Body of pancreas (tissue), 4 donors: ENCODE results near the gene UBXN7. TPM values are rescaled to one million over a fixed set of nuclear protein-coding genes. Genes with fewer than 3 reads are reported as not detected.

ENCODE experiments used
- ATAC-seq: fragments of 150-250 bp; one replicate; pipeline ENCODE4 v1.9.1; 2016
- DNase-seq, 4 donors: peaks; one replicate each; pipeline ENCODE4 v3.0.0-alpha.2; 2019
- H3K27ac ChIP-seq, 4 donors: fragments of 200-600 bp; sonication (generic); 1 replicate in 3 of 4; 2 replicates in 1 of 4; pipeline versions ENCODE4 v1.5.1 to v1.6.1; 2016 to 2019; ENCODE audit warnings: mild to moderate bottlenecking in 1 of 4, mixed read lengths in 1 of 4, moderate library complexity in 1 of 4
- H3K27me3 ChIP-seq, 2 donors: fragments of 200-600 bp; sonication (generic); one replicate each; pipeline ENCODE4 v1.6.0; 2016; ENCODE audit warnings: mild to moderate bottlenecking in 1 of 2
- H3K36me3 ChIP-seq, 2 donors: fragments of 200-600 bp; sonication (generic); replicated peaks in 1 of 2; 2 replicates each; pipeline ENCODE4 v1.5.1; 2016; ENCODE audit warnings: low read depth in 2 of 2; ENCODE audit not compliant: insufficient read depth in 1 of 2
- H3K4me1 ChIP-seq: fragments of 200-600 bp; sonication (generic); one replicate; pipeline ENCODE4 v1.6.0; 2016
- H3K4me3 ChIP-seq, 2 donors: fragments of 200-600 bp; sonication (generic); 1 replicate in 1 of 2; 2 replicates in 1 of 2; pipeline ENCODE4 v1.5.1; 2016 to 2019
- H3K9me3 ChIP-seq, 3 donors: fragments of 200-600 bp; sonication (generic); 1 replicate in 2 of 3; 2 replicates in 1 of 3; pipeline ENCODE4 v1.5.1; 2016
- CTCF ChIP-seq, 7 experiments: fragments of 450-650 bp in 4 of 7; fragments of 200-600 bp in 3 of 7; sonication (generic) in 3 of 7; IDR thresholded peaks; one replicate each; pipeline ENCODE4 v1.5.1; 2016 to 2019; ENCODE audit warnings: antibody characterized with exemption in 7 of 7
- POLR2A ChIP-seq, 3 donors: fragments of 450-650 bp; IDR thresholded peaks; one replicate each; pipeline ENCODE4 v1.6.1; 2016; ENCODE audit warnings: antibody characterized with exemption in 3 of 3, mild to moderate bottlenecking in 2 of 3
- WGBS, 2 donors: methylation state at CpG; one replicate each; pipeline ENCODE4 v1.1.5; 2017; 5-methylcytosine and 5-hydroxymethylcytosine counted together
- intact Hi-C: fragments of 100-400 bp; cut with DNase I; formaldehyde crosslinking; loops from one replicate; pipeline ENCODE4 v1.15.1; 2023
- total RNA-seq, 2 donors: library from RNA; depleted of rRNA; stranded (reverse); fragments of >200 nt; gene quantifications; one replicate each; pipeline ENCODE4 v1.1.0, GENCODE V29; 2016

UBXN7 gene
- total RNA-seq, 2 donors from 2014 or later = 8.6 to 11.2 TPM

DNA sequence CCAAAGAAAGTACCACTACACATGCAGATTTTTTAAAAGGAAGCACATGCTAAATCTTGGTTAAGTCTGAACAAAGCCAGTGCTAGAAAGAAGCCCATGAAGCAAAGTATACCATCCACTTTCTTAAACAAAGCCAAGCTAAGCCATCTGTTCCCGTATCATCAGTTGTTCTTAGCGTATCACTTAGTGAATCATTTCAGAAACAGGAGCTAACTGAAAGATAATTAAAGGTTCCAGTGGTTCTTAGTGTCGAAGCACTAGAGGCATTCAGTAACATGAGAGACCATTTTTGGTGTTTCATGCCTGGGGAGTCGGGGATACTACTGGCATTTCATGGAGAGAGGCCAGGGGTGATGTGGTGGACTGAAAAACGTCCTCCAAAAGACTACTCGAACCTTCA is 12.8 kb downstream of the UBXN7 start:
- WGBS, 2 donors = 87 to 94% methylated on average over 6 of the region's 6 CpGs

GRCh38 chr3:196418601-196419000 is 13.6 kb downstream of the UBXN7 start:
- Histone ChIP-seq H3K36me3 (no peaks in the 10 kb centered on the region), H3K27me3 (no peaks in the 10 kb centered on the region), H3K4me3 (no peak overlapping the region), H3K9me3 (no peaks in the 10 kb centered on the region), H3K27ac (no peak overlapping the region), H3K4me1 (peaks cover 18% of the 10 kb centered on the region)
- TF ChIP-seq CTCF (IDR thresholded peaks at IDR 0.05) (no peak), POLR2A (IDR thresholded peaks at IDR 0.05) (no peak)
- DNase-seq (no peak), ATAC-seq (no peak)
- intact Hi-C loops = no loop called here
- 94 to 95% methylated on average over 6 of the region's 6 CpGs for WGBS, 2 donors

More for the DNA sequence above, 12.8 kb downstream of the UBXN7 start:
- H3K36me3 ChIP-seq = no peaks in the 10 kb centered on the region
- H3K27me3 ChIP-seq = no peaks in the 10 kb centered on the region
- H3K27ac ChIP-seq = no peak overlapping the region
- peaks cover 23% of the 10 kb centered on the region for H3K4me1 ChIP-seq
- TF ChIP-seq POLR2A (IDR thresholded peaks at IDR 0.05) = no peak
- TF ChIP-seq CTCF (IDR thresholded peaks at IDR 0.05) = no peak
- no peaks in the 10 kb centered on the region for H3K9me3 ChIP-seq
- H3K4me3 ChIP-seq = no peak overlapping the region
- no peak for ATAC-seq
- intact Hi-C loops = no loop called here
- no peak for DNase-seq

DNA sequence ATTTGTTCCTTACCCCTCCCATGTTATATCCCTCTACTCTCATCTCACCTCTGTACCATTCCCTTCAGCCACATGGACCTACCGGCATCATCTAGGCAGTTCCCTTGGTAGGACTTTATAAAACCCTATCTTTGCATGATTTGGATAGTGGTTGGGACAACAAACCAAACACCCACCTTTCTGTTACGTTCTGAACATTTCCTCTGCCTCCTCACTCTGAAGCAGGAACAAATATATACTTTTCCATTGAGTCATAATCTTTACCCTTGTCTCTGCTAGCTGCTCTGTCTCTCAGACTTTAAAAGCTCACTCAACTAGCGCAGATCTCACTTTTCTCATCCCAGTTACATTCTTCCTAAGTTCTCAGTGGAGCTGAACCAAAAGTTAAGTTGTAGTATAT is 17.8 kb downstream of the UBXN7 start:
- Histone ChIP-seq H3K27me3 (no peaks in the 10 kb centered on the region), H3K36me3 (no peaks in the 10 kb centered on the region), H3K4me3 (no peak overlapping the region), H3K4me1 (no peaks in the 10 kb centered on the region), H3K9me3 (no peaks in the 10 kb centered on the region), H3K27ac (no peak overlapping the region)
- DNase-seq (no peak), ATAC-seq (no peak)
- intact Hi-C loops = no loop called here
- no peak for TF ChIP-seq POLR2A (IDR thresholded peaks at IDR 0.05)
- no peak for TF ChIP-seq CTCF (IDR thresholded peaks at IDR 0.05)
- WGBS, 2 donors = 41 to 65% methylated on average over 3 of the region's 3 CpGs

DNA sequence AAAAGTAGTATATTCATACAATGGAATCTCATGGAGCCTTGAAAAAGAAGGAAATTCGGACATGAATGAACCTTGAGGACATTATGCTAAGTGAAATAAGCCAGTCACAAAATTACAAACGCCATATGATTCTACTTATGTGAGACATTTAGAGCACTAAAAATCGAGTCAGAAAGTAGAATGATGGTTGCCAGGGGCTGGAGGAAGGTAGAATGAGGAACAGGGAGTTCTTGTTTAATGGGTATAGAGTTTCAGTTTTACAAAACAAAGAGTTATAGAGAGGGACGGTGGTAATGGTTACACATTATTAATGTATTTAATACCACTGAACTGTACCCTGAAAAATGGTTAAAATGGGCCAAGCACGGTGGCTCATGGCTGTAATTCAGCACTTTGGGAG is 19.5 kb downstream of the UBXN7 start:
- DNase-seq (no peak), ATAC-seq (no peak)
- intact Hi-C loops = no loop called here
- Histone ChIP-seq H3K4me3 (no peak overlapping the region), H3K27me3 (no peaks in the 10 kb centered on the region), H3K27ac (no peak overlapping the region), H3K9me3 (no peaks in the 10 kb centered on the region), H3K36me3 (no peaks in the 10 kb centered on the region), H3K4me1 (no peaks in the 10 kb centered on the region)
- TF ChIP-seq CTCF (IDR thresholded peaks at IDR 0.05) = no peak
- no peak for TF ChIP-seq POLR2A (IDR thresholded peaks at IDR 0.05)
- 80 to 85% methylated on average over 5 of the region's 5 CpGs for WGBS, 2 donors

DNA sequence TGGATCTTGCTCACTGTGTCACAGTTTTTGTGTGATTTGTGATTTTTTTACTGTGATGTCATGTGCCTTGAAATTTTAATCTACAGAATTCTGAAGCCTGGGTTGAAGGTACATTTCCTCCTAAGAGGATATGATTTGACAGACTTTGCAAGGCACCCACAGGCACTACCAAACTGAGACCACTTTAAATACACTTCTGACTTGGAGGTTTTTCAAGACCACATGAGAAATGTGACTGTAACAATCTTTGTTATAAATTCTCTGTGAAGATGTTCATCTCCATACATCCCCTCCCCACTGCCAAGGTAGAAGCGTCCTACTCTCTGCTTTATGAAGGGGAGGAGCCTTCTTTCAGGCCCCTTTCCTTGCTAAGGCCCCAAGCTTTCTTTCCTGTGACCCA is 22.8 kb downstream of the UBXN7 start:
- 89 to 100% methylated on average over 1 of the region's 1 CpG for WGBS, 2 donors

More for the DNA sequence above, 22.8 kb downstream of the UBXN7 start:
- no peak for ATAC-seq
- Histone ChIP-seq H3K27ac (no peak overlapping the region), H3K27me3 (no peaks in the 10 kb centered on the region), H3K36me3 (no peaks in the 10 kb centered on the region), H3K4me3 (no peak overlapping the region), H3K4me1 (no peaks in the 10 kb centered on the region), H3K9me3 (no peaks in the 10 kb centered on the region)
- intact Hi-C loops = no loop called here
- TF ChIP-seq POLR2A (IDR thresholded peaks at IDR 0.05) = no peak
- TF ChIP-seq CTCF (IDR thresholded peaks at IDR 0.05) = no peak
- no peak for DNase-seq
